HG02642 (cell line): ENCODE measurements around the gene GBGT1.
"Not testable (repeated sequence)": the region's sequence is repeated elsewhere in the genome, so short reads cannot be mapped to it uniquely, and the experiment has no call there.

Source experiments
- ATAC-seq: cut with Tn5 transposase; IDR thresholded peaks from one replicate; pipeline ENCODE4 v1.9.1; 2021; ENCODE audit warnings: mild to moderate bottlenecking; ENCODE audit not compliant: unreplicated experiment, poor library complexity

GBGT1 gene

GRCh38 chr9:133199648-133200321, 36.1 kb upstream of the GBGT1 start:
- ATAC-seq: no peak

GRCh38 chr9:133195029-133195428, 31.3 kb upstream of the GBGT1 start:
- no peak for ATAC-seq

DNA sequence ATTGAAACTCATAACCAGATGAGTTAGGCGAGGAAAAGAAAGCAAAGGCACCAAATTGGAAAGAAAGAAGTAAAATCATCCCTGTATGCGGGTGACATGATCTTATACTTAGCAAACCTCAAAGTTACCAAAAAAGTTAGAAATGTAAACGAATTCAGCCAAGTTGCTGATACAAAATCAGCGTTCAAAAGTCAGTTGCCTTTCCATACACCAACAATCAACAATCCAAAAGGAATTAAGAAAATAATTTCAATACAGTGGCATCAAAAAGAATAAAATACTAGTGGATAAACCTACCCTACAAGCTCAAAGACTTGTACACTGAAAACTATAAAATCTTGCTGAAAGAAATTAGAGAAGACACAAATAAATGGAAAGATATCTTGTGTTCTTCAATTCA, 30.9 kb upstream of the GBGT1 start:
- ATAC-seq: no peak

GRCh38 chr9:133191989-133192388, 28.3 kb upstream of the GBGT1 start:
- no peak for ATAC-seq

- no peak for ATAC-seq
These were observed 26.1 kb upstream of the GBGT1 start for GRCh38 chr9:133189826-133190225.

GRCh38 chr9:133188843-133189180, 25.1 kb upstream of the GBGT1 start:
- no peak for ATAC-seq

DNA sequence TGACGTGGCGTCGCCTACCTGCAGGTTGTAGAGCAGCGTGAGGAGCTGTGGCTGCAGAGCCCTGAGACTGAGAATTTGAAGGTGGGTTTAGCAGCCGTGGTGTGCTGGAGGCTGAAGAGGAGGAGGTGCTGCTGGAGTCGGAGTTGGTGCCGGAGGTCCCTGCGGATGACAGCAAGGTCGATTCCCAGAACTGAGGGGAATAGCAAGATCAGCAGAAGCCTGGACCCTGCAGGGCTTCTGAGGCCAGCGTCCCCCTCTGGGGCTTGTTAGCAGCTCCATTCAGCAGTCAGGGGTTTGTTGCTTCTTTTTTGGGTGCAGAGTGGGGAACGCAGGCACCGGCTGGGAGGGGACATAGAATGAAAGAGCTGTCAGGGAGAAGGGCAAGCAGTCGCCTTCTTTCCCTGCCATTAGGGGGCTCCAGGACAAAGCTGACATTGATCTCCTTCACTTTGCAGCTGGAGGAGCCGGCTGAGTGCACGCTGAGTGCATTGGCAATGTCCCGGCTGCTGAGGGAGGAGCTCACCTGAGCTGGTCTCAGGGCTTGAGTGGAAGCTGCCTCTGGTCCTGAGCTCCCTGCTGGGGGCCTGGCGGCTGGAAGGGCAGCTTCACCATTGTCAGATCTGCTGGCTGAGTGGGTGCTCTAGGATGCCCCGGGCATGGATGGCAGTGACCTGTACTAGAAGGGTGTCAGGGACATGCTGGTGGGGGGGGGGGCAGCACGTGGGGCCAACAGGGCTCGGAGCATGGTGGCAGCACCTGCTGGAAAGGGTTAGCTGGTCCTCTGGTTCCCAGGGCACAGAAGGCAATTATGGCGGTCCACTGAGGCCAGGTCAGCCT, 24.5 kb upstream of the GBGT1 start:
- ATAC-seq: no peak

DNA sequence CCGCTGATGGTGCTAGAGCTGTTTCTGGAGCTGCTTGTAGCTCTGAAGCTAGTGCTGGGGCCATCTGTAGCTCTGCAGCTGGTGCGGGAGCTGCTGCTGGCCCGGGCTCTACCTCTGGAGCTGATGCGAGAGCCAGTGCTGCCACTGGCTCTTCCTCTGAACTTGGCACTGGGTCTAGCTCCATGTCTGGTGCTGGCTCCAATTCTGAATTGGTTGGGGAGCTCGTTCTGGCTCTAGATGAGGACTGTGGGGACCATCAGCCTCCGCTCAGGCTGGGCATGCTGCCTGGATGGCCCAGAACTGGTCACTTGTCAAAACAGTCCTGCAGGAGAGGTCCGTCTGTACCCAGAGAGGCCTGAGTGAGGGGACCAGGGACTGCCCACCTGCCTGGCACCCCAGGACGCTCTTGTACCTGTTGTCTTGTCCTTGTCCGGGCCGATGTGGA, 23.9 kb upstream of the GBGT1 start:
- no peak for ATAC-seq

DNA sequence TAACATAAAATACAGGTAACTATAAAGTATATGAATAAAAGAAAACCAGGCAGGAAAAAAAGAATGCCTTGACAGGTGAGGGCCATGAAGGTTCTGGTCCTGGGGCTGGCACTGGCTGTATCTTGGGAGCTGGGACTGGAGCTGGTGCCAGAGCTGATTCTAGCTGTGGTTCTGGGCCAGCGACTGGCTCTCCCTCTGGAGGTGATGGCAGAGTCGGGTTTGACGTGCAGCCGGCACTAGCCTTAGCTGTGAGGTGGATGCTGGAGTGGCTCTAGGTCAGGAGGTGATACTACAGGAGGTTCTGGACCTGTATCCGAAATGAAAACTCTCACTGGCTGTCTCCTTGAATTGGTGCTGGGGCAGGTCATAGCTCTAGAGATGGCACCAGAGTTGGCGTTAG, 23.0 kb upstream of the GBGT1 start:
- no peak for ATAC-seq

DNA sequence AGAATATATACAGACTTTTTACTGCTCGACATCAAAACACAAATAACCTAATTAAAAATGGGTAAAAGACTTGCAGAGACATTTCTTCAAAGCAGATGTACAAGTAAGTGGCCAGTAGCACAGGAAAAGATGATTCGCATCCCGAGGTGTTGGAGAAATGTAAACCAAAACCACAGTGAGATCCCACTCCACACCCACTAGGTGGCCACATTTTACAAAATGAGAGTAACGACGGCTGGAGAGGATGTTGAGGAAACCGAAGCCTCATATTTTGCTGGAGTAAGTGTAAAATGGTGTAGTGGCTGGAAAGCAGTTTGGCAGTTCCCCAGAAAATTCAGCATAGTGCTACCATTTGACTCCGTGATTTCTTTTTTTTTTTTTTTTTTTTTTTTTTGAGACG, 21.3 kb upstream of the GBGT1 start:
- ATAC-seq: no peak

- ATAC-seq: no peak
These were observed 18.4 kb upstream of the GBGT1 start for GRCh38 chr9:133182151-133182550.

GRCh38 chr9:133181561-133181960, 17.8 kb upstream of the GBGT1 start:
- no peak for ATAC-seq

DNA sequence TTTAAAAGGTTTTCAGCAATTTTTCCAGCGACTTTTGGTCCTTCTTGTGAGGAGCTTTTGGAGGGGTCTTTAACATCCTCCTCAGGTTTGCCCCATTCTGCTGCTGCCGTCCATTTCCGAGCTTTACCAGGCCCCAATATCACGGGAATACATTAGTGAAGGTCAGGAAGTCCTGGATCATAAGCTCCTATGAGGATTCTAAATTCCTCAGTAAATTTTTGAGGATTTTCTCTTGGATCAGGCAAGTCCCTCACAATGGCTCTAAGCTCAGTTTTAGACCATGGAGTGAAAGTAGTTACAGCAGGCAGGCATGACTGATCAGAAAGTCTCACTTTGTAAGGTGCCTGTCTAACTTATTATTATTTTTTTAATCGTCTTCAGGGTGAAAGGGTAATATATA, 17.2 kb upstream of the GBGT1 start:
- no peak for ATAC-seq

DNA sequence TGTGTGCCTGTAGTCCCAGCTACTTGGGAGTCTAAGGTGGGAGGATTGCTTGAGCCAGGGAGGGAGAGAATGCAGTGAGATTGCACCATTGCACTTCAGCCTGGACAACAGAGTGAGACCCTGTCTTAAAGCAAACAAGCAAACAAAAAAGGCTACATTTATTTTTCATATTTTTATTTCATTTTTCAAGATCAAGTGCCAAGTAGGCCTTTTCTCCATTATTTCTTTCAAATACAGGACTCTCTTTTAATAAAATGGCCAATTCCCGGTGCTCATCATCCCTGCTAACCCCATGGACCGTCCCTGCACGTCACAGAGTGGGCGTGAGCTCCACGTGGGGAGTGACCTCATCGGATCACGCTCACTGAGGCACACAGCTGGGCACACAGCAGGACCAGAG, 9.3 kb upstream of the GBGT1 start:
- ATAC-seq: no peak

GRCh38 chr9:133171161-133171961, 7.6 kb upstream of the GBGT1 start:
- ATAC-seq: no peak

GRCh38 chr9:133170716-133171115, 7.0 kb upstream of the GBGT1 start:
- no peak for ATAC-seq

DNA sequence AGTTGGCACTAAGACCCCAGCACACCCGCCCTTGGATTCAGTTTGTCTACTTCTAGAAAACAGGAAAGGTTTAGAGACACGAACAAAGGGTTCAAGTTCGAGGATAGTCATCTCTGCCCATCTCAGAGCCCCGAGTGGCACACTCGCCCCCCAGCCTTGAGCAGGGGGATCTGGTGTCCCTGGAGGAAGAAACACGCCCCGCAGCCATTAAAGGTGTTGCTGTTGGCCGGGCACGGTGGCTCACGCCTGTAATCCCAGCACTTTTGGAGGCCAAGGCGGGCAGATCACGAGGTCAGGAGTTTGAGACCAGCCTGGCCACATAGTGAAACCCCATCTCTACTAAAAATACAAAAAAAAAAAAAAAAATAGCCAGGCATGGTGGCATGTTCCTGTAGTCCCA, 6.0 kb upstream of the GBGT1 start:
- ATAC-seq: not testable (repeated sequence)

GRCh38 chr9:133169102-133169501, 5.4 kb upstream of the GBGT1 start:
- ATAC-seq: no peak

DNA sequence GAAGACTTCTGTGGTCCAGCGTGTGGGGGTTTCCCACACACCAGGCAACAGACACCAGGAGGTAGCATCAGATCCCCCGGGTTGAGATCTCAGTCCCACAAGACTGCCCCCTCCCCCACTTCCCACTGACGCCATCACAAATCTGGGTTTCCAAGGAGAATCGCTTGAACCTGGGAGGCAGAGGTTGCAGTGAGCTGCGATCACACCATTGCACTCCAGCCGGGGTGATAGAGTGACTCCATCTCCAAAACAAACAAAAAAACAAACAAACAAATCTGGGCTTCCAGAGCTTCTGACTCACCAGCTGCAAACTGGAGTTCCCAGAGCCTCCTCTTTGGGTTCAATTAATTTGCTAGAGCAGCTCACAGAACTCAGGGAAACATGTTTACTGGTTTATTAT, 4.7 kb upstream of the GBGT1 start:
- ATAC-seq: no peak

- ATAC-seq: no peak
These were observed 4.1 kb upstream of the GBGT1 start for GRCh38 chr9:133167769-133168168.

- ATAC-seq: no peak
These were observed 3.5 kb upstream of the GBGT1 start for GRCh38 chr9:133167096-133167730.
